Thyroid gland (tissue), 4 donors: ENCODE results near the gene AMN.

Experiments used
- CTCF ChIP-seq, 6 experiments: fragments of 200-600 bp in 3 of 6; fragments of 450-650 bp in 3 of 6; sonication (generic) in 3 of 6; IDR thresholded peaks; one replicate each; pipeline ENCODE4 v1.5.1; 2016 to 2019; ENCODE audit warnings: antibody characterized with exemption in 6 of 6, mild to moderate bottlenecking in 2 of 6, inconsistent platforms in 1 of 6, moderate library complexity in 1 of 6
- POLR2A ChIP-seq, 2 donors: fragments of 450-650 bp; IDR thresholded peaks; one replicate each; pipeline ENCODE4 v1.6.1; 2017; ENCODE audit warnings: antibody characterized with exemption in 2 of 2, mild to moderate bottlenecking in 2 of 2, moderate library complexity in 1 of 2

- TF ChIP-seq POLR2A (IDR thresholded peaks at IDR 0.05) = no peak
- TF ChIP-seq CTCF (IDR thresholded peaks at IDR 0.05) = no peak
These were observed 1.5 kb downstream of the AMN start for GRCh38 chr14:102923925-102924486.
